CD4-positive, CD25-positive, alpha-beta regulatory T cell (primary cell): ENCODE measurements around the gene EMX1. TPM values are rescaled to one million over a fixed set of nuclear protein-coding genes. Genes with fewer than 3 reads are reported as not detected.

ENCODE experiments used
- ATAC-seq, 2 donors: fragments of 150-1000 bp; cut with Tn5 transposase; one replicate each; pipeline ENCODE4 v1.10.0; 2021; ENCODE audit warnings: low read depth in 2 of 2, moderate number of reproducible peaks in 2 of 2, moderate library complexity in 1 of 2
- DNase-seq, 3 donors: peaks; one replicate each; pipeline versions ENCODE4 v3.0.0 to v3.0.0-alpha.2; 2012 to 2022; ENCODE audit warnings: mixed read lengths in 1 of 3
- H3K27ac ChIP-seq: one replicate; pipeline ENCODE4 v1.7.0; 2013; ENCODE audit warnings: mild to moderate bottlenecking, low read length; ENCODE audit not compliant: insufficient read depth, poor library complexity, severe bottlenecking
- H3K27me3 ChIP-seq: one replicate; pipeline ENCODE4 v1.7.0; 2013; ENCODE audit warnings: low read length; ENCODE audit not compliant: control insufficient read depth, insufficient read depth
- H3K36me3 ChIP-seq: one replicate; pipeline ENCODE4 v1.7.0; 2013; ENCODE audit warnings: mild to moderate bottlenecking, low read length, moderate library complexity; ENCODE audit not compliant: control insufficient read depth, insufficient read depth
- H3K4me1 ChIP-seq: 2 replicates; pipeline ENCODE4 v1.7.0; 2013; ENCODE audit warnings: mild to moderate bottlenecking, low read length; ENCODE audit not compliant: insufficient read depth, control insufficient read depth, poor library complexity, severe bottlenecking
- H3K4me3 ChIP-seq: one replicate; pipeline ENCODE4 v1.7.0; 2013; ENCODE audit warnings: low read depth, mild to moderate bottlenecking, low read length, moderate library complexity
- H3K9me3 ChIP-seq, 2 experiments: 1 replicate in 1 of 2; 2 replicates in 1 of 2; pipeline ENCODE4 v1.7.0; 2013; ENCODE audit warnings: low read length in 2 of 2, mild to moderate bottlenecking in 1 of 2, moderate library complexity in 1 of 2; ENCODE audit not compliant: control insufficient read depth in 2 of 2
- H3K27ac Mint-ChIP-seq, 3 donors: one replicate each; pipeline ENCODE4 v1.8.0; 2020 to 2022; ENCODE audit warnings: mild to moderate bottlenecking in 3 of 3, mixed read lengths in 3 of 3, moderate library complexity in 2 of 3
- H3K27me3 Mint-ChIP-seq: one replicate; pipeline ENCODE4 v1.8.0; 2022; ENCODE audit warnings: mild to moderate bottlenecking, mixed read lengths
- H3K36me3 Mint-ChIP-seq: one replicate; pipeline ENCODE4 v1.8.0; 2020; ENCODE audit warnings: mixed read lengths
- H3K4me1 Mint-ChIP-seq, 4 donors: one replicate each; pipeline ENCODE4 v1.8.0; 2020 to 2022; ENCODE audit warnings: mixed read lengths in 4 of 4, mild to moderate bottlenecking in 1 of 4
- H3K4me3 Mint-ChIP-seq, 4 donors: one replicate each; pipeline ENCODE4 v1.8.0; 2020 to 2022; ENCODE audit warnings: mild to moderate bottlenecking in 4 of 4, mixed read lengths in 4 of 4, moderate library complexity in 3 of 4
- H3K9me3 Mint-ChIP-seq, 7 donors: one replicate each; pipeline ENCODE4 v1.8.0; 2020 to 2022; ENCODE audit warnings: mixed read lengths in 7 of 7, mild to moderate bottlenecking in 3 of 7, moderate library complexity in 2 of 7
- polyA plus RNA-seq, 4 donors: library from polyadenylated mRNA; unstranded; fragments of 300-500 nt; fragmentation: Illumina TruSeq; gene quantifications; one replicate each; pipeline ENCODE4 v1.2.3, GENCODE V29; 2021
- total RNA-seq: library from RNA; stranded (reverse); gene quantifications from one replicate; pipeline ENCODE4 v1.2.3, GENCODE V29; 2022

Gene EMX1
- total and polyA plus RNA-seq, 5 donors from 2014 or later: not detected

DNA sequence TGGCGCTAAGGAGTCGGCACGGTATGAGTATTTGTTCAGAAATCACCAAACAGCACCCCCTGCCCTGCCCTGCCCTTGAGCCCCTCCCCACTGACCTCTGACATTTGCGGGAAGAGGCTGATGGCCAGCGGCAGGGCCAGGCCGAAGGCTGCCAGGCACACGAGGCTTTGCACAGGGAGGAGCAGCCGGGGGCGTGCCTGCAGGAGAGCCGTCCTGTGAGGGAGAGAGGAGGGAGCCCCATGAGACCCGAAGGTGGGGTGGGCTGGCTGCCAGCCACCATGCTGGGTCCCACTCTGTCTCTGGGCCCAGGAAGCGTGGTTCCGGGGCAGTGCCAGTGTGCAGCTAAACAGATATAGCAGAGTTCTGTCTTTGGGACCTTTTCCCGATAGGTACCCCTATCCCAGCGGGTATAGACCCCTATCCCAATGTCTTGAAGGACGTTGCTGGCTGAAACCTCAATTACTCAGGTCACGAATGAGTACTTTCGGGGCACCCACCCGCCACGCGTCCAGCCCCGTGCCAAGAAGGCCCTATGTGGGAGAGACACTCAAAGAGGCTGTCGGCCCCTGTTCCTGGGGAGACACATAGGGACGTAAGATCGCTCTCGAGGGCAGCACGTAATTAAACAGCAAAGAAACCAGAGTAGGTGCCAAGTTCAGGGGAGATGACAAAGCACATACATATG is 43.9 kb downstream of the EMX1 start:
- Histone ChIP-seq H3K4me3 (no peak overlapping the region), H3K36me3 (no peaks in the 10 kb centered on the region), H3K4me1 (no peaks in the 10 kb centered on the region), H3K9me3 (no peaks in the 10 kb centered on the region), H3K27me3 (no peaks in the 10 kb centered on the region), H3K27ac (no peak overlapping the region)
- H3K27ac Mint-ChIP-seq: no peak overlapping the region
- H3K27me3 Mint-ChIP-seq: no peaks in the 10 kb centered on the region
- no peaks in the 10 kb centered on the region for H3K9me3 Mint-ChIP-seq
- no peak overlapping the region for H3K4me3 Mint-ChIP-seq
- peaks cover 18% of the 10 kb centered on the region for H3K36me3 Mint-ChIP-seq
- ATAC-seq (no peak), DNase-seq (no peak)
- H3K4me1 Mint-ChIP-seq: peaks cover 0 to 11% (median 10%) of the 10 kb centered on the region in 4 donors

DNA sequence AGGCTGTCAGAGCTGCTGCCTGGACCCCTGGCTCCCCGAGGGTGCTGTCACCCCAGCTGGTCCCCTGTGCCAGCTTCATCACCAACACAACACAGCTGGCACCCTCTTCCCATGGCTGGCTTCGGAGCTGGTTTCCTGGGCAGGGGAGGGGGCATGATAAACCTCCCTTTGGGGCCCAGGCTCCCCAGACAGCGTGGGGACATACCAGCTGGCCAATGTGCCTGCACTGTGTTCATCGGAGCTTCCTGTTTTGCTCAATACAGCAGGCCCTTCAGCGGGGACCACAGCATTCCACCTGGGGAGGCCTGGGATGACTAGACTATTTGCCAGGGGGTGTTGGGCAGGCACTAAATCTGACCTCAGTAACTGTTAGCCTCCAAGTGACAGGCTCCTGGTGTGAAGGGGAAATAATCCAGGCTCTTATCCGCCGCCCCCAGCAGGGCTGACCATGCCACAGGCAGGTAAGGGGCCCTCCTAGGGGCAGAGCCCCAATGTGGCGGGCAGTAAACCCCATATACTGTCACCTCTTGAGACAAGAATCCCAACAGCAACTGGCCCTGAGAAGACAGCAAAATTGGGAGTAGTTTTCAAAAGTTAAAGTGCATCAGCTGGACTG is 44.6 kb downstream of the EMX1 start:
- no peak overlapping the region for H3K27ac Mint-ChIP-seq
- peaks cover 13% of the 10 kb centered on the region for H3K36me3 Mint-ChIP-seq
- Histone ChIP-seq H3K36me3 (no peaks in the 10 kb centered on the region), H3K9me3 (no peaks in the 10 kb centered on the region), H3K27me3 (no peaks in the 10 kb centered on the region), H3K4me1 (no peaks in the 10 kb centered on the region), H3K4me3 (no peak overlapping the region), H3K27ac (no peak overlapping the region)
- no peak for ATAC-seq
- H3K9me3 Mint-ChIP-seq: no peaks in the 10 kb centered on the region
- H3K4me1 Mint-ChIP-seq: peaks cover 0 to 7% (median 6%) of the 10 kb centered on the region in 4 donors
- no peaks in the 10 kb centered on the region for H3K27me3 Mint-ChIP-seq
- DNase-seq: no peak
- no peak overlapping the region for H3K4me3 Mint-ChIP-seq

GRCh38 chr2:72962911-72963310 is 45.6 kb downstream of the EMX1 start:
- H3K9me3 Mint-ChIP-seq: no peaks in the 10 kb centered on the region

DNA sequence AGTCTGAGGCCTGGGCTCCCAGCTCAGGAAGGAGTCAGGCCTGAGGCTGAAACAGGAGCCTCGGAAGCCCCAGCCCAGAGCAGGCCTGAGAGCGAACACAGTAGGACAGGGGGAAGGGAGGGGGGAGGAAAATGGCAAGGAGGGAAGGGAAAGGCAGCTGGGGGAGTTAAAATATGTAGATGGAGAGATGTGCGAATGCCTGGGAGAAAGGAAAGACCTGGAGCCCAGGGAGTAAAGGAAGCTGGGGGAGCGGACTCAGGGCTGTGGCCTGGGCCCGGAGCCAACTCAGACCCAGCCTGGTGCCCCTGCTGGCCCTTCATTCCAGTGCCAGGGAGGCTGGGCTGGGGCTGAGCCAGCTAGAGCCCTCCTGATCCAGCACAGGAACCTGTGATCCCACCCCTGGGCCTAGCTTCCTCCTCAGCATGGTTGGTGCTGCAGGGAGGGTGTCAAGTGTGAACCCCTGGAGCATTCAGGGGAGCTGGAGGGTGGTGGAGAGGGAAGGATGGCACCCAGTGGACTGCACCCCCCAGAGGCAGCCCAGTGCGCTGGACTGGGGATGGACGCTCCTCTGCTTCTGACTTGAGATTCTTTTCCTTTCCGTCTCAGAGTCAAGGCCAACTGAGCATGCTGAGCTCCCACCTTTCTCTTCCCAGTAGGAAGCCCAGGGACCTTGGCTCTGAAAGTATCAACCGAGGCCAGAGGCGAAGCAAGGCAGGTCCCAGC is 46.3 kb downstream of the EMX1 start:
- Mint-ChIP-seq H3K36me3 (peaks cover 10% of the 10 kb centered on the region), H3K27me3 (no peaks in the 10 kb centered on the region), H3K9me3 (no peaks in the 10 kb centered on the region), H3K4me3 (no peak overlapping the region), H3K27ac (no peak overlapping the region), H3K4me1 (peaks cover 0 to 2% (median 0%) of the 10 kb centered on the region in 4 donors)
- Histone ChIP-seq H3K27me3 (no peaks in the 10 kb centered on the region), H3K4me1 (no peaks in the 10 kb centered on the region), H3K36me3 (no peaks in the 10 kb centered on the region), H3K4me3 (no peak overlapping the region), H3K9me3 (no peaks in the 10 kb centered on the region), H3K27ac (no peak overlapping the region)
- ATAC-seq: no peak
- DNase-seq: no peak

More at GRCh38 chr2:72962911-72963310, 45.6 kb downstream of the EMX1 start:
- Mint-ChIP-seq H3K27ac (no peak overlapping the region), H3K36me3 (peaks cover 10% of the 10 kb centered on the region), H3K4me1 (peaks cover 0 to 4% (median 3%) of the 10 kb centered on the region in 4 donors), H3K27me3 (no peaks in the 10 kb centered on the region), H3K4me3 (no peak overlapping the region)
- no peak for ATAC-seq
- Histone ChIP-seq H3K4me3 (no peak overlapping the region), H3K36me3 (no peaks in the 10 kb centered on the region), H3K9me3 (no peaks in the 10 kb centered on the region), H3K27me3 (no peaks in the 10 kb centered on the region), H3K27ac (no peak overlapping the region), H3K4me1 (no peaks in the 10 kb centered on the region)
- DNase-seq: no peak

DNA sequence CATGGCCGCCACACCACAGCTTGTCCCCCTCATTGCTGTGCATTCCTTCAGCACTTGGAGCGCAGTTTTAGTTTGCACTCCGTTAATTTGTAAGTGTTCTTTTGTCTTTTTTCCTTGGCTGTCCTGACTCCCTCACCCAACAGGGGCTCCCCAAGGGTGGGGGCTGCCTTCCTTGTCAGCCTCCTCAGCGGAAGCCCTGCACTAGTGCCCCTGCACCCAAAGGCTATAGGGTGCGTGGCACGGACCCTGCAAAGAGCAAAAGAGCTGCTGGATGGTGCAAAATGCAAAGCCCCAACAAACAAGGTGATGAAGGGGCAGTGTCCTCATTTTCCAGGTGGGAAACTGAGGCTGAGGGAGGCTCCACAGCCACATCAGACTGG is 46.8 kb downstream of the EMX1 start:
- no peak for DNase-seq
- Histone ChIP-seq H3K4me3 (no peak overlapping the region), H3K36me3 (no peaks in the 10 kb centered on the region), H3K4me1 (no peaks in the 10 kb centered on the region), H3K27ac (no peak overlapping the region), H3K9me3 (no peaks in the 10 kb centered on the region), H3K27me3 (no peaks in the 10 kb centered on the region)
- H3K4me1 Mint-ChIP-seq: peaks cover 0 to 2% (median 0%) of the 10 kb centered on the region in 4 donors
- H3K27ac Mint-ChIP-seq: no peak overlapping the region
- H3K36me3 Mint-ChIP-seq: peaks cover 10% of the 10 kb centered on the region
- H3K9me3 Mint-ChIP-seq: no peaks in the 10 kb centered on the region
- H3K4me3 Mint-ChIP-seq: no peak overlapping the region
- no peaks in the 10 kb centered on the region for H3K27me3 Mint-ChIP-seq
- ATAC-seq: no peak

- H3K27me3 ChIP-seq: no peaks in the 10 kb centered on the region
- no peaks in the 10 kb centered on the region for H3K36me3 ChIP-seq
- H3K4me1 Mint-ChIP-seq: no peaks in the 10 kb centered on the region
- no peak overlapping the region for H3K27ac ChIP-seq
- H3K27ac Mint-ChIP-seq: no peak overlapping the region
- H3K4me1 ChIP-seq: no peaks in the 10 kb centered on the region
- no peak for DNase-seq
- H3K36me3 Mint-ChIP-seq: peaks cover 6% of the 10 kb centered on the region
- no peaks in the 10 kb centered on the region for H3K9me3 ChIP-seq
- no peaks in the 10 kb centered on the region for H3K9me3 Mint-ChIP-seq
- no peak overlapping the region for H3K4me3 Mint-ChIP-seq
- H3K4me3 ChIP-seq: no peak overlapping the region
- H3K27me3 Mint-ChIP-seq: no peaks in the 10 kb centered on the region
- ATAC-seq: no peak
These were observed 47.7 kb downstream of the EMX1 start for GRCh38 chr2:72965016-72965415.

GRCh38 chr2:72965770-72966450 is 48.6 kb downstream of the EMX1 start:
- no peaks in the 10 kb centered on the region for H3K27me3 Mint-ChIP-seq
- H3K36me3 ChIP-seq: no peaks in the 10 kb centered on the region
- no peak overlapping the region for H3K27ac ChIP-seq
- no peaks in the 10 kb centered on the region for H3K9me3 ChIP-seq
- no peak for ATAC-seq
- no peak overlapping the region for H3K27ac Mint-ChIP-seq
- no peaks in the 10 kb centered on the region for H3K4me1 ChIP-seq
- no peaks in the 10 kb centered on the region for H3K9me3 Mint-ChIP-seq
- no peak overlapping the region for H3K4me3 ChIP-seq
- no peak overlapping the region for H3K4me3 Mint-ChIP-seq
- no peak for DNase-seq
- H3K36me3 Mint-ChIP-seq: peaks cover 3% of the 10 kb centered on the region
- H3K4me1 Mint-ChIP-seq: no peaks in the 10 kb centered on the region
- no peaks in the 10 kb centered on the region for H3K27me3 ChIP-seq
